Neural crest cell (in vitro differentiated cells): Measurements from ENCODE around the gene RASAL2. TPM values are rescaled to one million over a fixed set of nuclear protein-coding genes. Genes with fewer than 3 reads are reported as not detected.

Source experiments
- DNase-seq: peaks from one replicate; pipeline ENCODE4 v3.0.0; 2021; ENCODE audit warnings: low read depth, mixed read lengths, low spot score
- H3K27ac Mint-ChIP-seq: one replicate; pipeline ENCODE4 v1.8.0; 2021; ENCODE audit warnings: mild to moderate bottlenecking, mixed read lengths; ENCODE audit not compliant: unreplicated experiment
- H3K27me3 Mint-ChIP-seq: 2 replicates; pipeline ENCODE4 v1.8.0; 2021; ENCODE audit warnings: low read depth, mild to moderate bottlenecking, mixed read lengths
- H3K36me3 Mint-ChIP-seq: 2 replicates; pipeline ENCODE4 v1.8.0; 2021; ENCODE audit warnings: low read depth, mild to moderate bottlenecking, mixed read lengths
- H3K4me1 Mint-ChIP-seq: 2 replicates; pipeline ENCODE4 v1.8.0; 2021; ENCODE audit warnings: mixed read lengths
- H3K4me3 Mint-ChIP-seq: one replicate; pipeline ENCODE4 v1.8.0; 2021; ENCODE audit warnings: mild to moderate bottlenecking, mixed read lengths
- H3K9me3 Mint-ChIP-seq: 2 replicates; pipeline ENCODE4 v1.8.0; 2021; ENCODE audit warnings: mixed read lengths
- total RNA-seq: library from RNA; stranded (reverse); gene quantifications from 2 replicates; pipeline ENCODE4 v1.2.1, GENCODE V29; 2021
- TF ChIP-seq, protein P1 (sequence below): fragments of 200-600 bp; sonication (generic); conservative IDR thresholded peaks from 2 replicates; pipeline ENCODE4 v1.5.0; 2021; ENCODE audit warnings: antibody characterized with exemption, mild to moderate bottlenecking

The RASAL2 gene
- total RNA-seq, 1 donor from 2014 or later = 20.9 TPM

- H3K4me3 Mint-ChIP-seq = no peak overlapping the region
- H3K27ac Mint-ChIP-seq = no peak overlapping the region
- H3K27me3 Mint-ChIP-seq = no peaks in the 10 kb centered on the region
- H3K4me1 Mint-ChIP-seq = peaks cover 5% of the 10 kb centered on the region
- TF ChIP-seq, protein P1, sequence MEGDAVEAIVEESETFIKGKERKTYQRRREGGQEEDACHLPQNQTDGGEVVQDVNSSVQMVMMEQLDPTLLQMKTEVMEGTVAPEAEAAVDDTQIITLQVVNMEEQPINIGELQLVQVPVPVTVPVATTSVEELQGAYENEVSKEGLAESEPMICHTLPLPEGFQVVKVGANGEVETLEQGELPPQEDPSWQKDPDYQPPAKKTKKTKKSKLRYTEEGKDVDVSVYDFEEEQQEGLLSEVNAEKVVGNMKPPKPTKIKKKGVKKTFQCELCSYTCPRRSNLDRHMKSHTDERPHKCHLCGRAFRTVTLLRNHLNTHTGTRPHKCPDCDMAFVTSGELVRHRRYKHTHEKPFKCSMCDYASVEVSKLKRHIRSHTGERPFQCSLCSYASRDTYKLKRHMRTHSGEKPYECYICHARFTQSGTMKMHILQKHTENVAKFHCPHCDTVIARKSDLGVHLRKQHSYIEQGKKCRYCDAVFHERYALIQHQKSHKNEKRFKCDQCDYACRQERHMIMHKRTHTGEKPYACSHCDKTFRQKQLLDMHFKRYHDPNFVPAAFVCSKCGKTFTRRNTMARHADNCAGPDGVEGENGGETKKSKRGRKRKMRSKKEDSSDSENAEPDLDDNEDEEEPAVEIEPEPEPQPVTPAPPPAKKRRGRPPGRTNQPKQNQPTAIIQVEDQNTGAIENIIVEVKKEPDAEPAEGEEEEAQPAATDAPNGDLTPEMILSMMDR = no peak
- H3K9me3 Mint-ChIP-seq = no peaks in the 10 kb centered on the region
- DNase-seq = no peak
- no peaks in the 10 kb centered on the region for H3K36me3 Mint-ChIP-seq
These were observed 397.1 kb downstream of the RASAL2 start for GRCh38 chr1:178490967-178491366.

DNA sequence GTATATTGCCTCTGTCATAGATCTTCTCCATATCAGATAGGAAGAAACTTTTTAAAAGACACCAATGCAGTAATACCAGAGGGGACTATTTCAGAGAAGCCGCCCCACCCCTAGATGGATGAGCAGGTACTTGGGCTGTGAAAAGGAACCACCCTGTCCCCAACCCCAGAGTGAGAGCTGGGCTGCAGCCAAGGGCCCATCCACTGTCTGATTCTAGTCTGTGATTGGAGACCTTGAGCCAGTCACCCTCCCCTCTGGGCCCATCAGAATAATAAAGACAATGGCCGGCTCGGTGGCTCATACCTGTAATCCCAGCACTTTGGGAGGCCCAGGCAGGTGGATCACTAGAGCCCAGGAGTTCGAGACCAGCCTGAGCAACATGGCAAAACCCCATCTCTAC is 397.8 kb downstream of the RASAL2 start:
- no peaks in the 10 kb centered on the region for H3K9me3 Mint-ChIP-seq
- TF ChIP-seq, protein P1 = no peak
- no peaks in the 10 kb centered on the region for H3K27me3 Mint-ChIP-seq
- H3K4me3 Mint-ChIP-seq = no peak overlapping the region
- no peaks in the 10 kb centered on the region for H3K36me3 Mint-ChIP-seq
- H3K4me1 Mint-ChIP-seq = peaks cover 5% of the 10 kb centered on the region
- H3K27ac Mint-ChIP-seq = no peak overlapping the region
- DNase-seq = no peak

GRCh38 chr1:178492341-178492740 is 398.4 kb downstream of the RASAL2 start:
- Mint-ChIP-seq H3K27me3 (no peaks in the 10 kb centered on the region), H3K4me3 (no peak overlapping the region), H3K27ac (no peak overlapping the region), H3K9me3 (no peaks in the 10 kb centered on the region), H3K36me3 (no peaks in the 10 kb centered on the region), H3K4me1 (peaks cover 5% of the 10 kb centered on the region)
- no peak for DNase-seq
- TF ChIP-seq, protein P1 = no peak

DNA sequence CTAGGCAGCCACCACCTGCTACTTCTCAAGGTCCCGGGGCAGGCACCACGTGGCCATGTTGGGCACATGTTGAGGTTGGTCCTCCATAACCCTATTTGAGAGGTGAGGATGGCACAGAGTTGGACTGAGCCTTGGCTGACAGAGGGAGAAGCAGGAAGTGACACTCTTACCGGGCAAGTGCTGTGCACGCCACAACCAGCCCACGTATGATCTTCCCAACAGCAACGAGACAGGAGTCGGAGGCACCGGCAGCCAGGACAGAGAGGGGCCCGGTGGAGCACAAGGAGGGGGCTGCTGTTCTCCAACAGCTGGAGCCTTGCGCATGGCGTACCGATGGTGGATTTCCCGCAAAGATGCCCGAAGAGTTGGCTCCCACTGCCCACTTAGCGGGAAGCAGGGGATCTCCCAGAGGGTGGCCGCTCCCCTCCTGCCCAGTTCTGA is 399.4 kb downstream of the RASAL2 start:
- Mint-ChIP-seq H3K27me3 (no peaks in the 10 kb centered on the region), H3K36me3 (no peaks in the 10 kb centered on the region), H3K9me3 (no peaks in the 10 kb centered on the region), H3K27ac (no peak overlapping the region), H3K4me1 (no peaks in the 10 kb centered on the region), H3K4me3 (no peak overlapping the region)
- TF ChIP-seq, protein P1 = no peak
- no peak for DNase-seq

- Mint-ChIP-seq H3K4me3 (no peak overlapping the region), H3K27ac (no peak overlapping the region), H3K9me3 (no peaks in the 10 kb centered on the region), H3K4me1 (no peaks in the 10 kb centered on the region), H3K27me3 (no peaks in the 10 kb centered on the region), H3K36me3 (no peaks in the 10 kb centered on the region)
- TF ChIP-seq, protein P1 = no peak
- DNase-seq = no peak
These were observed 400.7 kb downstream of the RASAL2 start for GRCh38 chr1:178494569-178494971.

- H3K27me3 Mint-ChIP-seq = no peaks in the 10 kb centered on the region
- no peaks in the 10 kb centered on the region for H3K9me3 Mint-ChIP-seq
- TF ChIP-seq, protein P1 = no peak
- DNase-seq = no peak
- H3K36me3 Mint-ChIP-seq = no peaks in the 10 kb centered on the region
- no peak overlapping the region for H3K4me3 Mint-ChIP-seq
- no peak overlapping the region for H3K27ac Mint-ChIP-seq
- H3K4me1 Mint-ChIP-seq = peaks cover 3% of the 10 kb centered on the region
These were observed 401.3 kb downstream of the RASAL2 start for GRCh38 chr1:178495158-178495557.
